Stimulated activated naive CD8-positive, alpha-beta T cell treated with anti-CD3 and anti-CD28 coated beads, Interleukin-15, Interleukin-2, amounts not matched to agents 100 U/mL and 50 U/mL, for 24 hours (primary cell): ENCODE data around the gene NVL.
"Not testable (repeated sequence)": the region's sequence is repeated elsewhere in the genome, so short reads cannot be mapped to it uniquely, and the experiment has no call there.

Experiments used
- ATAC-seq: fragments of 150-1000 bp; cut with Tn5 transposase; one replicate; pipeline ENCODE4 v1.10.0; 2021
- DNase-seq: peaks from one replicate; pipeline ENCODE4 v3.0.0; 2021

The NVL gene

GRCh38 chr1:224235813-224236493 is 94.0 kb downstream of the NVL start:
- ATAC-seq = no peak
- no peak for DNase-seq

GRCh38 chr1:224234017-224234416 is 96.0 kb downstream of the NVL start:
- no peak for ATAC-seq

GRCh38 chr1:224226849-224227502 is 103.0 kb downstream of the NVL start:
- no peak for DNase-seq
- no peak for ATAC-seq

More at GRCh38 chr1:224234017-224234416, 96.0 kb downstream of the NVL start:
- no peak for DNase-seq

- no peak for ATAC-seq
- no peak for DNase-seq
Measured at GRCh38 chr1:224223819-224224714, 105.9 kb downstream of the NVL start.

- no peak for DNase-seq
- no peak for ATAC-seq
Measured at GRCh38 chr1:224219612-224220059, 110.3 kb downstream of the NVL start.

- DNase-seq (no peak), ATAC-seq (no peak)
Measured at GRCh38 chr1:224219011-224219611, 110.9 kb downstream of the NVL start.

- ATAC-seq (no peak), DNase-seq (no peak)
Measured at GRCh38 chr1:224217655-224218623, 112.0 kb downstream of the NVL start.

- DNase-seq (no peak), ATAC-seq (no peak)
Measured at GRCh38 chr1:224216382-224216781, 113.6 kb downstream of the NVL start.

GRCh38 chr1:224213438-224214119 is 116.4 kb downstream of the NVL start:
- peak; percentile 28 for ATAC-seq
- DNase-seq = no peak

- DNase-seq = no peak
- no peak for ATAC-seq
Measured at GRCh38 chr1:224212618-224213061, 117.3 kb downstream of the NVL start.

GRCh38 chr1:224211206-224211962 is 118.6 kb downstream of the NVL start:
- ATAC-seq (no peak), DNase-seq (no peak)

- DNase-seq, ATAC-seq: not testable (repeated sequence)
Measured at GRCh38 chr1:224205931-224206538, 123.9 kb downstream of the NVL start.

GRCh38 chr1:224205438-224205840 is 124.5 kb downstream of the NVL start:
- DNase-seq (peak; percentile 57), ATAC-seq (peak; percentile 90)

GRCh38 chr1:224203243-224204016 is 126.5 kb downstream of the NVL start:
- no peak for ATAC-seq
- no peak for DNase-seq

- no peak for ATAC-seq
- no peak for DNase-seq
Measured at GRCh38 chr1:224201853-224202252, 128.1 kb downstream of the NVL start.

GRCh38 chr1:224201383-224201782 is 128.6 kb downstream of the NVL start:
- ATAC-seq (no peak), DNase-seq (no peak)

- ATAC-seq = no peak
- DNase-seq = no peak
Measured at GRCh38 chr1:224199679-224200078, 130.3 kb downstream of the NVL start.

- ATAC-seq (no peak), DNase-seq (no peak)
Measured at GRCh38 chr1:224198572-224198971, 131.4 kb downstream of the NVL start.
